PC-3 (cell line): ENCODE measurements around the gene CDH10. TPM values are rescaled to one million over a fixed set of nuclear protein-coding genes. Genes with fewer than 3 reads are reported as not detected.

ENCODE experiments used
- ATAC-seq: fragments of 200-7000 bp; cut with Tn5 transposase; 2 replicates; pipeline ENCODE4 v1.9.1; 2020; ENCODE audit warnings: mild to moderate bottlenecking, moderate library complexity
- BruUV-seq: library from RNA; stranded (reverse); fragments of 400-500 nt; replicated peaks from 2 replicates; lab custom pipeline; 2021; lab: Mats Ljungman, UMichigan
- CTCF ChIA-PET: fragments of 300-600 bp; sonication (Branson Sonifier 250); formaldehyde crosslinking; loops from one replicate; lab custom pipeline; 2022; ENCODE audit warnings: antibody characterized with exemption; lab: Charles Lee
- POLR2A ChIA-PET: fragments of 300-600 bp; sonication (Branson Sonifier 250); formaldehyde crosslinking; loops from one replicate; lab custom pipeline; 2022; ENCODE audit warnings: antibody characterized with exemption; ENCODE audit not compliant: unreplicated experiment; lab: Charles Lee
- DNase-seq: peaks from one replicate; pipeline ENCODE4 v3.0.0-alpha.2; 2015
- H2AFZ ChIP-seq: fragments of 300-600 bp; sonication (generic); 2 replicates; pipeline ENCODE4 v1.6.0; 2016; ENCODE audit warnings: antibody characterized with exemption, low read length
- H3F3A ChIP-seq: fragments of 300-600 bp; sonication (generic); one replicate; pipeline ENCODE4 v1.6.0; 2017; ENCODE audit warnings: antibody characterized with exemption, low read length, control low read depth, mild to moderate bottlenecking; ENCODE audit not compliant: unreplicated experiment
- H3K27ac ChIP-seq: fragments of 300-600 bp; sonication (generic); 2 replicates; pipeline ENCODE4 v1.5.1; 2016; ENCODE audit warnings: mild to moderate bottlenecking, low read length
- H3K27me3 ChIP-seq: fragments of 300-600 bp; sonication (generic); 2 replicates; pipeline ENCODE4 v1.6.1; 2016; ENCODE audit warnings: low read length, mixed read lengths
- H3K36me3 ChIP-seq: fragments of 300-600 bp; sonication (generic); 2 replicates; pipeline ENCODE4 v1.6.1; 2016; ENCODE audit warnings: low read depth, mixed run types, low read length, mixed read lengths
- H3K4me1 ChIP-seq: fragments of 300-600 bp; sonication (generic); 2 replicates; pipeline ENCODE4 v1.5.1; 2016; ENCODE audit warnings: low read length; ENCODE audit not compliant: insufficient read depth
- H3K4me2 ChIP-seq: fragments of 300-600 bp; sonication (generic); 2 replicates; pipeline ENCODE4 v1.6.0; 2016; ENCODE audit warnings: low read length
- H3K4me3 ChIP-seq: fragments of 300-600 bp; sonication (generic); 2 replicates; pipeline ENCODE4 v1.5.1; 2016; ENCODE audit warnings: mild to moderate bottlenecking, low read length, mixed read lengths
- H3K79me2 ChIP-seq: fragments of 300-600 bp; sonication (generic); 2 replicates; pipeline ENCODE4 v1.6.1; 2017; ENCODE audit warnings: low read length, mixed read lengths
- H3K9ac ChIP-seq: fragments of 300-600 bp; sonication (generic); 2 replicates; pipeline ENCODE4 v1.6.0; 2016; ENCODE audit warnings: mild to moderate bottlenecking, low read length
- H3K9me2 ChIP-seq: fragments of 300-600 bp; sonication (generic); replicated peaks from 2 replicates; pipeline ENCODE4 v1.6.1; 2016; ENCODE audit warnings: mixed run types, low read length, mixed read lengths
- H3K9me3 ChIP-seq: fragments of 300-600 bp; sonication (generic); 2 replicates; pipeline ENCODE4 v1.6.1; 2016; ENCODE audit warnings: low read length, mixed read lengths
- H4K20me1 ChIP-seq: fragments of 300-600 bp; sonication (generic); 2 replicates; pipeline ENCODE4 v1.6.1; 2016; ENCODE audit warnings: low read length, mixed read lengths
- CTCF ChIP-seq: fragments of 300-600 bp; sonication (generic); conservative IDR thresholded peaks from 2 replicates; pipeline ENCODE4 v1.5.1; 2017; ENCODE audit warnings: antibody characterized with exemption, low read depth, mild to moderate bottlenecking, low read length
- EZH2 ChIP-seq: fragments of 300-600 bp; sonication (generic); IDR thresholded peaks from one replicate; pipeline ENCODE4 v1.6.1; 2017; ENCODE audit warnings: antibody characterized with exemption, mild to moderate bottlenecking, low read length; ENCODE audit not compliant: unreplicated experiment
- EZH2phosphoT487 ChIP-seq: fragments of 300-600 bp; sonication (generic); IDR thresholded peaks from 2 replicates; pipeline ENCODE4 v1.6.1; 2018; ENCODE audit warnings: mild to moderate bottlenecking, antibody characterized with exemption, low read length, borderline replicate concordance
- intact Hi-C: fragments of 100-400 bp; cut with micrococcal nuclease; formaldehyde crosslinking; loops from 2 replicates; pipeline ENCODE4 v1.9.0; 2023
- total RNA-seq: library from RNA; depleted of rRNA; stranded (reverse); fragments of >200 nt; gene quantifications from 2 replicates; pipeline ENCODE4 v1.2.3, GENCODE V29; 2014

CDH10 gene
- total RNA-seq, 1 experiment from 2014 or later, result not detected

GRCh38 chr5:24444414-24444813 lies 200.4 kb downstream of the CDH10 start:
- TF ChIP-seq EZH2, result no peak
- no peak for TF ChIP-seq CTCF
- TF ChIP-seq EZH2phosphoT487, result no peak
- no peaks in the 10 kb centered on the region for H3K36me3 ChIP-seq
- H3K79me2 ChIP-seq, result no peaks in the 10 kb centered on the region
- H3K27ac ChIP-seq, result no peak overlapping the region
- no peaks in the 10 kb centered on the region for H3F3A ChIP-seq
- H3K4me1 ChIP-seq, result no peaks in the 10 kb centered on the region
- no peaks in the 10 kb centered on the region for H4K20me1 ChIP-seq
- CTCF ChIA-PET, result no interaction called here
- H3K4me3 ChIP-seq, result no peak overlapping the region
- H3K27me3 ChIP-seq, result no peaks in the 10 kb centered on the region
- no TSS peak for BruUV-seq
- intact Hi-C loops, result loop anchor here (2.0 to 10.0 kb wide), 3 partner anchors 188 to 560 kb away; no protein-coding TSS in a partner anchor
- H3K4me2 ChIP-seq, result no peak overlapping the region
- no peaks in the 10 kb centered on the region for H3K9me3 ChIP-seq
- ATAC-seq (no peak), DNase-seq (no peak)
- no peaks in the 10 kb centered on the region for H3K9me2 ChIP-seq
- H3K9ac ChIP-seq, result no peak overlapping the region
- POLR2A ChIA-PET, result no interaction called here
- H2AFZ ChIP-seq, result no peak overlapping the region

- BruUV-seq, result no TSS peak
- H3K4me1 ChIP-seq, result no peaks in the 10 kb centered on the region
- no peaks in the 10 kb centered on the region for H3F3A ChIP-seq
- ChIA-PET POLR2A (no interaction called here), CTCF (interaction anchor here (0.5 kb wide), 1 partner anchor 193 kb away, joined by 3 read pairs; no protein-coding TSS in a partner anchor)
- DNase-seq (peak; percentile 4), ATAC-seq (peak; percentile 53; the same call in 1 of the 2 replicates)
- H3K79me2 ChIP-seq, result no peaks in the 10 kb centered on the region
- H3K36me3 ChIP-seq, result no peaks in the 10 kb centered on the region
- H3K27ac ChIP-seq, result no peak overlapping the region
- no peaks in the 10 kb centered on the region for H4K20me1 ChIP-seq
- intact Hi-C loops, result no loop called here
- H3K27me3 ChIP-seq, result no peaks in the 10 kb centered on the region
- H3K9ac ChIP-seq, result no peak overlapping the region
- TF ChIP-seq EZH2phosphoT487 (no peak), CTCF (no peak), EZH2 (no peak)
- no peaks in the 10 kb centered on the region for H3K9me3 ChIP-seq
- no peak overlapping the region for H3K4me2 ChIP-seq
- H2AFZ ChIP-seq, result no peak overlapping the region
- H3K9me2 ChIP-seq, result no peaks in the 10 kb centered on the region
- no peak overlapping the region for H3K4me3 ChIP-seq
Observed at GRCh38 chr5:24439465-24439864, 205.3 kb downstream of the CDH10 start.
